ENCODE data around the gene TMEM9.

The TMEM9 gene

GRCh38 chr1:201154389-201155165, at the start of gene TMEM9:
Gene TMEM9, minus strand, starts transcription at chr1:201154474. Its CDS starts 551 bp downstream, at chr1:201153923.
- peak; percentile 87 for DNase-seq (ENCODE audit: low read depth)

- no peak for DNase-seq (ENCODE audit: low read depth)
These were observed 44.3 kb upstream of the TMEM9 start for GRCh38 chr1:201198598-201198997.

GRCh38 chr1:201194046-201194445, 39.8 kb upstream of the TMEM9 start:
- DNase-seq (ENCODE audit: low read depth) = no peak

- DNase-seq (ENCODE audit: low read depth) = no peak
These were observed 38.1 kb upstream of the TMEM9 start for GRCh38 chr1:201192261-201192788.

- peak; percentile 85 for DNase-seq (ENCODE audit: low read depth)
These were observed 37.5 kb upstream of the TMEM9 start for GRCh38 chr1:201191653-201192260.

GRCh38 chr1:201190624-201191051, 36.4 kb upstream of the TMEM9 start, which contains the start of gene IGFN1:
Gene IGFN1, plus strand, starts transcription at chr1:201190824. Its CDS starts 2,470 bp downstream, at chr1:201193294.
- no peak for DNase-seq (ENCODE audit: low read depth)

- no peak for DNase-seq (ENCODE audit: low read depth)
These were observed 35.7 kb upstream of the TMEM9 start for GRCh38 chr1:201190005-201190404.

GRCh38 chr1:201189085-201189484, 34.8 kb upstream of the TMEM9 start:
- no peak for DNase-seq (ENCODE audit: low read depth)

- DNase-seq (ENCODE audit: low read depth) = no peak
These were observed 31.9 kb upstream of the TMEM9 start for GRCh38 chr1:201186192-201186591.

- no peak for DNase-seq (ENCODE audit: low read depth)
These were observed 31.4 kb upstream of the TMEM9 start for GRCh38 chr1:201185527-201186128.

- no peak for DNase-seq (ENCODE audit: low read depth)
These were observed 30.8 kb upstream of the TMEM9 start for GRCh38 chr1:201185123-201185453.

GRCh38 chr1:201184307-201185122, 30.2 kb upstream of the TMEM9 start:
- peak; percentile 88 for DNase-seq (ENCODE audit: low read depth)

- DNase-seq (ENCODE audit: low read depth) = no peak
These were observed 29.5 kb upstream of the TMEM9 start for GRCh38 chr1:201183753-201184152.

- DNase-seq (ENCODE audit: low read depth) = no peak
These were observed 28.9 kb upstream of the TMEM9 start for GRCh38 chr1:201183209-201183608.

- no peak for DNase-seq (ENCODE audit: low read depth)
These were observed 27.5 kb upstream of the TMEM9 start for GRCh38 chr1:201181726-201182125.

GRCh38 chr1:201181323-201181722, 27.0 kb upstream of the TMEM9 start:
- no peak for DNase-seq (ENCODE audit: low read depth)

- DNase-seq (ENCODE audit: low read depth) = no peak
These were observed 26.6 kb upstream of the TMEM9 start for GRCh38 chr1:201180901-201181300.

- no peak for DNase-seq (ENCODE audit: low read depth)
These were observed 25.9 kb upstream of the TMEM9 start for GRCh38 chr1:201180141-201180540.

GRCh38 chr1:201178718-201179117, 24.4 kb upstream of the TMEM9 start:
- no peak for DNase-seq (ENCODE audit: low read depth)

- DNase-seq (ENCODE audit: low read depth) = no peak
These were observed 22.7 kb upstream of the TMEM9 start for GRCh38 chr1:201176940-201177339.

GRCh38 chr1:201175820-201176500, 21.7 kb upstream of the TMEM9 start:
- no peak for DNase-seq (ENCODE audit: low read depth)

GRCh38 chr1:201173736-201174135, 19.5 kb upstream of the TMEM9 start:
- DNase-seq (ENCODE audit: low read depth) = no peak

Measured in amniotic epithelial cell (primary cell).